GM19043 (cell line): ENCODE measurements around the gene ARHGEF17.

Source experiments
- ATAC-seq: cut with Tn5 transposase; IDR thresholded peaks from one replicate; pipeline ENCODE4 v1.9.1; 2021; ENCODE audit warnings: low read depth; ENCODE audit not compliant: unreplicated experiment

The ARHGEF17 gene

DNA sequence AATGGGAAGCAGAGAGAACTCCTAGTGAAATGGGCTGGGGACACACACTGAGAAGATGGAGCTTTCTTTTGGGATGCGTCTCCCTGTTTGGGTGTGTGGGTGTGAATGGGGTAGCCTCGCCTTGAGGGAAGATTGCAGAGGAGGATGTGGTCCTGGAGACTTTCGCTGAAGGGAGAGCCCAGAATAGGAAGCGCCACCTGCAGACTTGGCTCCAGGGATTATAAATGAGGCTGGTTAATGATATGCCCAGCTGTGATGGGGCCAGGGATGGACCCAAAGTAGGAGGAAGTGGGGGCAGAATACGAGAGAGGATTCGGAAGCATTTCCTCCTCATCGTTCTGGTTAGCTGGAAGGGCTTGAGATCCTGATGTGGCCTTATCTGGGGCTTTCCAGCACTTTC, 81.8 kb downstream of the ARHGEF17 start:
- ATAC-seq, result no peak

DNA sequence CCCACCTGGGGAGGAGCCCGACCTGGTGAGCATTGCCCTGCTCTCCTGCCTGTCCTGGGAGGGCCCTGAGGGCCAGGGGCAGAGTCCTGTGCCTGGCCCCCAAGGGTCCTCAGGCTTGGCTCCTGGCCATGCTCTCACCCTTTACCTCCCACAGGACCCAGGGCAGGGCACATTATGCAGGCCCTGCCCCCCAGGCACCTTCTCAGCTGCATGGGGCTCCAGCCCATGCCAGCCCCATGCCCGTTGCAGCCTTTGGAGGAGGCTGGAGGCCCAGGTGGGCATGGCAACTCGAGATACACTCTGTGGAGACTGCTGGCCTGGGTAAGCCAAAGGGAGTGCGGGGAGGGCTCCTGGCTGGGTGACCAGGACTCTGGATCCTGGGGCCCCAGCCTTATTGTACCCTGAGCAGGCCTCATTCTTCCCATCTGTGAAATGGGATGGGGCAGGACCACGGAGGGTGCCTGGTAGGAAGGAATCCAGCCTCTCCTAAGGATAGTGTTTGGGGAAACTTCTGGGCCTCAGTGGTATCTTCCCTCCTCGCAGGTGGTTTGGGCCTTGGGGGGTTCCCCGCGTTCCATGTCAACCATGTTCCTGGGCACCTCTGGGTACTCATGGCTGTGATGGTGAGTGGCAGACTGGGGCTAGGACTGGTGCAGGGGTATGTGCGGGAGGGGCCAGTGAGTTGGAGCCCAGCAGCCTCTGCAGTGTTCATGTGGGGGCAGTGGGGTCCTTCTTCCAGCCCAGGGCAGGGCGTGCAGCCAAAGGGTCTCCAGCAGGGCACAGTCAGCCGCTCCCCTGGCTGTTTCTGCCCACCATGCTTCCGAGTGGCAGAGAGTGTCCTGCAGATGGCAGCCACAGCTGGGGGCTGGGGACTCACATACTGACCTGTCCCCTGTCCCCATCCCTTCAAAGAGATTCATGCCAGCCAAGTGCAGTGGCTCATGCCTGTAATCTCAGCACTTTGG, 82.8 kb downstream of the ARHGEF17 start:
- no peak for ATAC-seq

DNA sequence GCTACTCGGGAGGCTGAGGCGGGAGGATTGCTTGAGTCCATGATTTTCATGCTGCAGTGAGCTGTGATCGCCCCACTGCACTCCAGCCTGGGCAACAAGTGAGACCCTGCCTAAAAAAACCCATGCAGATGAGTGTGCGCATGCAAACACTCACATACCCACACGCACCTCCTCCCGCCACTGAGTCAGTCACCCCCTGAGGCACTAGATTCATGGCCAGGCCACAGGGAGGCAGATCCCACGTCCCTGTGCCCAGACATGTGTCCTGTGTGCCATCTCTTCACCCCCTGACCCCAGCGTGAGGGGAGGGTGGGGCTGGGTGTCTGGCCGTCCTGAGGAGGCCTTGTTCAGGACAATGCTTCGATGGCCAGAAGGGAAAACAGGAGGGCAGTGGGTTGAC, 83.6 kb downstream of the ARHGEF17 start:
- no peak for ATAC-seq

DNA sequence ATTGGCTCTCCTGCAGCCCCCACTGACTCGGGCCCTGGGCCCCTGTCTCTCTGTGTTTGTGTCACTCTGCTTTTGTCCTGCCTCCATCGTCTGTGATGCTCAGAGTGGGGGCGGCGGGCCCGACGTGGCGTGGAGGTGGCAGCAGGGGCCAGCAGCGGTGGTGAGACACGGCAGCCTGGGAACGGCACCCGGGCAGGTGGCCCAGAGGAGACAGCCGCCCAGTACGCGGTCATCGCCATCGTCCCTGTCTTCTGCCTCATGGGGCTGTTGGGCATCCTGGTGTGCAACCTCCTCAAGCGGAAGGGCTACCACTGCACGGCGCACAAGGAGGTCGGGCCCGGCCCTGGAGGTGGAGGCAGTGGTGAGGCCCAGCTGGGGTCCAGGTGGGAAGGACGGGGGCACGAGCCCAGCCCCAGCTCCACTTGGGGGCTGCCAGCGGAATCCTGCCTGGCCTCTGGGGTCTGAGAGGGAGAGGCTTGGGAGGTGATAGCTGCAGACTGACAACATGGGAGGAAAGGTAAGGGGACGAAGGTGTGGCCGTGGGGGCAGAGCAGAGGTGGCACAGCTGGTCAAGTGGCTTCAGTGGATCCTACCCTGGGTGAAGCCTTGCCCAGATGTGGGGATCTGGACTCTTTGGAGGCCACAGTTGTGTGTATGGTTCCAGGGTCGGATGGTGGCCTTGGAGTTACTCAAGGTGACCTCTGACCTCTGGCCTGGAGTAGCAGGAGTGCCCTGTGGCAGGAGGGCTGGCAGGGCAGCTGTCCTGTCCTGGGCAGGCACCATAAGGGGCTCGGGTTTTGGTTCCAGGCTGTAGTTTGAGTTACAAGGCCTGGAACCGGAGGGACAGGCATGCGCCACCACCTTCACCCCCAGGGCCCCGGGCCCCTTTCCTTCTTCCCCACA, 84.3 kb downstream of the ARHGEF17 start:
- ATAC-seq, result no peak

DNA sequence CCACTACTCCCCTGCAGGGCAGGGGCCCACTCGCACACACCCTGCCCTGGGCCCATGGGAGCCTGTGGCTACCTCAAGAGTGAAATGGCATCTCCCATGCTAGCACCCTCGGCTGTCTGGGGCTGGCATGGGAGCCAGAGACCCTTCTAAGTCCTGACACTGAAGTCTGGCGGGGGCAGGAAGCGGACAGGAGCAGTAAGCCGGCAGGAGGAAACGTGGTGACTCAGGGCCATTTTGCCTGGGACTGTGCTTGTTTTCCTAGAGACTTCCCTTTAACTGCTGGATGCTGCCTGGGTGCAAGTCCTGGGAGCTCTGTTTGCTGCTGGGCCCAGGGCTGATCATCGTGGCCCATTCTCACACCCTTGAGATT, 84.9 kb downstream of the ARHGEF17 start:
- ATAC-seq, result no peak

DNA sequence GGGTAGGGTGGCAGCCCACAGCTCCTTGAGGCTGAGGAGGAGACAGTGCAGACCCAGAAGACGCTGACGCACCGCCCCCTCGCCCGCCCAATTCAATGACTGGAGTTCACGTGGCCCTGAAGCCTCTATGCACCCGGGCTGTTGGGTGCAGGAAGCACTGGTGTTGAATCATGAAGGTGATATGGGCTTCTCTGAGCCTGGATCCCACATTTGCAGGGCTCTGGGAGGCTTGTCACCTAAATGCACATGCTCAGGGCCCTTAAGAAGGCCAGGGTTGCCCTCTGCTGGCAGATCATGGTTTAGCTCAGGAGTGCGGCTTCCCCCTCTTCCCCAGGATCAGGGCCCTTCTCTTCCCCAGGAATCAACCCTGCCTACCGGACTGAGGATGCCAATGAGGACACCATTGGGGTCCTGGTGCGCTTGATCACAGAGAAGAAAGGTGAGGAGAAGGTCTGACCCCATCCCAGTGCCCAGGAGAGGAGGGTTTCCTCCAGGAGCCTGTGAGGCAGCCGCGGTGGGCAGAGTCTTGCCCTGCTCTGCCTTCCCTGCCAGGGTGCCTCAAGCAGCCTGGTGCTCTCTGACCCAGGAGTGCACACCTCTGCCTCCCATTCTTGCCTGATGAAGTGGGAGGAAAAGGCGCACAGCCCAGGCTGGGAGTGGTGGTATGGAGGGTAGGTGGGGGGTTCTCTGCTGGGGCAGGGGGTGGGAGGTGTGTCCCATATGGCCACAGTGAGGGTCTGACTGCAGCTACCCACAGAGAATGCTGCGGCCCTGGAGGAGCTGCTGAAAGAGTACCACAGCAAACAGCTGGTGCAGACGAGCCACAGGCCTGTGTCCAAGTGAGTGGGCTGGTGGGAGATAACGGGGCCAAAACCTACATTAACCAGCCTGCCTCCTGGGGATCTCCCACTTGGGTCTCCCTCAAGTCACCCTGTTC, 85.7 kb downstream of the ARHGEF17 start:
- peak; percentile 49 for ATAC-seq

DNA sequence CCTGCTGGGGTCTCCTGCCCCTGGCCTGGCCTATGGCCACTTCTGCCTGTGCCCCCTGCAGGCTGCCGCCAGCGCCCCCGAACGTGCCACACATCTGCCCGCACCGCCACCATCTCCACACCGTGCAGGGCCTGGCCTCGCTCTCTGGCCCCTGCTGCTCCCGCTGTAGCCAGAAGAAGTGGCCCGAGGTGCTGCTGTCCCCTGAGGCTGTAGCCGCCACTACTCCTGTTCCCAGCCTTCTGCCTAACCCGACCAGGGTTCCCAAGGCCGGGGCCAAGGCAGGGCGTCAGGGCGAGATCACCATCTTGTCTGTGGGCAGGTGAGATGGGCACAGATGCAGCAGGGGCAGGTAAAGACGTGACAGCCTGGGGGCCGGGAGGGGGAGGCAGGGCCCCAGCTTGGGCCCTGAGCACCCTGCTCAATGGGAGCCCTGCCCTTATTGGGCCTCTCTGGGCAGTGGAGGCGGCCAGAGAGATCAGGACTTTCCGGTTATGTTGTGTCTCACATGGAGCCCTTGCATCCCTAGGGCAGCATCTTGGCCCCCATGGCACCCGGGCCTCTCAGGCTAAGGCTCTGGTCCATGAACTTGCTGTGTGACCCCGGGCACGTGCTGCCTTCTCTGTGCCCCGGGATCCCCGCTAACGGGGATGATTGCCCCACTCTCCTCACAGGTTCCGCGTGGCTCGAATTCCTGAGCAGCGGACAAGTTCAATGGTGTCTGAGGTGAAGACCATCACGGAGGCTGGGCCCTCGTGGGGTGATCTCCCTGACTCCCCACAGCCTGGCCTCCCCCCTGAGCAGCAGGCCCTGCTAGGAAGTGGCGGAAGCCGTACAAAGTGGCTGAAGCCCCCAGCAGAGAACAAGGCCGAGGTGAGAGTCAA, 86.6 kb downstream of the ARHGEF17 start:
- ATAC-seq, result no peak

DNA sequence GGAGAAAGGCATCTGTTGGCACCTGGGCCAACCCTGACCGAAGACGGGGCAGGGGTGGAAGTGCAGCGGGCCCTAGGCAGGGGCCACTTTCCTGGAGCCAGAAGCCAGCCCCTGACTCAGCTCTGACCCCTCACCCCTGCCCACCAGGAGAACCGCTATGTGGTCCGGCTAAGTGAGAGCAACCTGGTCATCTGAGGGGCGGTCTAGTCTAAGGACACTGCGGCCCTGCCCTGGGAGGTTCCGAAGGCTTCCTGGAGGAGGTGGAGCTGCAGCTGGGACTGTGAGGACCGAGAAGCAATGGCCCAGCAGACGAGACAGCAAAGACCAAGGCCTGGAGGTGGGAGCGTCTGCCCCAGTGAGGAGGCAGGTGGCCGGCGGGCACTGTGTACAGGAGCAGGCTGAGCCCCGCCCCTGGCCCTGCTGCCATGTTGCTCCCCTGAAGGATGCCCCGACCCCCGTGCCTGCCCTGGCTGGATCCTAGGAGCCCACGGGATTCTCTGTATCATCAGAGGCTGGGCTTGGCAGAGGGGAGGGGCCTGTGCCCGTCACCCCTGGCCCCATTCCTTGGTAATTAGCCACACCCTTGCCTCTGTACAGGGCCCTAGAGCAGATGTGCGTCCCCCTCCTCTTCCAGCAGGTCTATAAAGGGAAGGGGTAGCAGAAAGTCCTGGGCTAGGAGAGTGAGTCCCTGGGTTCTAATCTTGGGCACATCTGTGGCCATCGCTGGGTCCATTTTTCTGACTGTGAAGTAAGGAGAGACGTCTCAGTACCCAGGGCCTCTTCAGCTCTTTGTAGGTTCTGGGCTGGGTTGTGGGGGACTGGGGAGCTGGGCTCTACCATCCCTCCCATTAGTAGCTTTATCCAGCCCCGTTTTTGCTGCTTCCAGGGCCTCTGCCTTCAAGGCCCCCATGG, 87.5 kb downstream of the ARHGEF17 start:
- ATAC-seq, result no peak

DNA sequence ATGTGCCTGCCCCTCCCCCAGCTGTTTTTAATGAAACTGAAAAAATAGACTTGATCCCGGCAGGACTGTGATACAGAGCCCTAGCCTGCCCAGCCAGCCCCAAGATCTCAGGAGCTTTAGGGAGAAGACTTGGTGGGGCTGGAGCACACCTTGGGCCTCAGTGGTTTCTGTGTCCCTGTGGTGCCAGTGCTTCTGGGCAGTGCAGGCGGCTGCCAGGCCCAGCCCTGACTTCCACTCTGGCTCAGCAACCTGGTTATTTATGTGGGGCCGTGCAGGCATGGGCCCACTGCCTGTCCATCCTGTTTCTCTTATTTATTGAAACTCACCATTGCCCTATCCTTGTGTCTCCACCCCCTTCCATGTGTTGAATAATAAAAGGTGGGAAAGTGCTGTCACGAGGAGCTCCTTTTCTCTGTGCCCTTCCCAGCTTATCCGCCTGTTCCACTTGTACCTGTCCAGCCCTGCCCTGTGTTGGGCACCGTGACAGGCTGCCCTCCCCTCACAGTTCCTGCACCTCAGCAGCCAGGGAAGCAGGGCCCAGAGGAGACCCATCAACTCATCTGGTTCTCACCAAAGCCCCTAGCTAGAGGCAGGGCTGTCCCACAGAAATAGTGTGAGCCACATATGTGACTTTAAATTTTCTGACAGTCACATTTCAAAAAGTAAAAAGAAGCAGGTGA, 88.3 kb downstream of the ARHGEF17 start:
- ATAC-seq, result no peak

DNA sequence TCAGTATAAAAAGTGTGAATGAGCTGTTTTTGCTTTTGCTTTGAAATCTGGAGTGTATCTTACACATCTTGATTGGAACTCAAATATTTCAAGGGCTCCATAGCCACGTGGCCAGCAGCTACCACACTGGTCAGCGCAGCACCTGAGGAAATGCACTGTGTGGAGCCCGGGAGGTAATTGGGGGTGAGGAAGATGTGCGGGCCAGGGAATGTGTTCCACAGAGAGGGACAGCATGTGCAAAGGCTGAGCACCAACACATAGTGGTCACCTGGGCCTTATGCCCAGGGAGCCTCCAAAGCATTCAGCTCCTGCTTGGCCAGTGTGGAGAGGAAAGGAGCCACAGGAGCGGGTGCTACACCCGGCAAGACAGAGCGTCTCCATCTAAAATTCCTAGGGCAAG, 88.9 kb downstream of the ARHGEF17 start:
- no peak for ATAC-seq

DNA sequence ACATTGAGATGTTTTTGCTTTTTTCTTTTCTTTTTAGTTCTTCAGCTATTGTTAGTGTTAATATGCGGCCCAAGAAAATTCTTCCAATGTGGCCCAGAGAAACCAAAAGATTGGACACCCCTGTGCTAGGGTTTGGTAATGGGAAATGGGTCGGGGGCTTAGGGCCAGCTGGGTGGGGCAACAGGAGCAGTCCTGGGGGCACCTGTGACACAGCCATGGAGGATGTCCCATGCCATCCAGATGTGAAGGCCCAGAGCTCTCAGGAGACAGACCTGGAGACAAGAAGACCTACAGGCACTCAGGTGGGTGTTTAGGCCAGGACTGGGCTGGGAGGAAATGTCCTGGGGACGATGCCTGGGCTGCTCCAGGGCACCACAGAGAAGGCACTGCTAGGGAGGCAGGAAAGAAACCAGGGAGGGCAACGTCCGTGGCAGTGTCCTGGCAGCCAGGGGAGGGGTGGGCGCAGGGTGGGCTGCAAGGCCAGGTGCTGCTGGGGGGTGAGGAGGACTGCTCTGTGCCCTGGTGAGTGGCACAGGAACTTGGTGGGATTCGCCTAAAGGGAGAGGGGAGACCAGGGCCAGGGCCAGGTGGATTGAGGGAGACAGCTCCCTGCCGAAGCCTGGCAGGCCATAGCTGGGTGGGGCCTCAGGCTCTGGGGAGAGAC, 89.5 kb downstream of the ARHGEF17 start:
- no peak for ATAC-seq

DNA sequence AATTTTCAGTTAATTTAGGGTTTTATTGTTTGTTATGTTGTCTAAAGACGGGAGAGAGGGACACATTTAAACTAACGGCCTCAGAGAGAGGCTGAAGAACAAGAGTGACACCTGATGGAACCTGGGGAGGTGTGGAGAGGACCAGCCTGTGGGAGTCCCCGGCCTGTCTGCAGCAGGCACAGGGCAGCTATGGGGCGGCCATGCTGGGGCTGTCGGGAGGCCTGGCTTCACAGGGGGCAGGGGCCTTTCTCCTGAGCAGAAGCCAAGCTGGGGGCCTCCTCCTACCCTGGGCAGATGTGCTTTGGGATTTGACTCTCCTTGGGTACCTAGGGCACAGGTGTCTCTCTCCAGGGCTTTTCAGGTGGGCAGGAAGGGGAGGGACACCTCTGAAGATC, 90.1 kb downstream of the ARHGEF17 start:
- ATAC-seq, result no peak

DNA sequence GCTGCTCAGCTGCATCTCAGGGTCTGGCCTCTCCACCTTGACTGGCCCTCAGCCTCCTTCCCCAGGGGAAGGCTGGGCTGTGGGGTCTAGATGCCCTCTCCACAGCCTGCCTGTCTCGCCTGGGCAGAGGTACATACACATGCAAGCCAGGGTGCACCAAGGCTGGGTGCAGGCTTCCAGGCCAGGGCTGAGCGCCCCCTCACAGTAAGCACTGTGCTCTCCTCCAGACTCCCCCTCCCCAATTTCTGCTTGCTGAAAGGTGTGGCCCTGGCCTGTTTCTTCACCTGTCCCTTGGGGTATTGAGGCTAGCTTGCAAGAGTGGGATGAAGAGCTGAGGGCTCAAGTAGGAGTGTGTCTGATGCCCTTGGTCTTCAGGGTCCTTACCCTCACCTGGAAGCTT, 90.6 kb downstream of the ARHGEF17 start:
- no peak for ATAC-seq

DNA sequence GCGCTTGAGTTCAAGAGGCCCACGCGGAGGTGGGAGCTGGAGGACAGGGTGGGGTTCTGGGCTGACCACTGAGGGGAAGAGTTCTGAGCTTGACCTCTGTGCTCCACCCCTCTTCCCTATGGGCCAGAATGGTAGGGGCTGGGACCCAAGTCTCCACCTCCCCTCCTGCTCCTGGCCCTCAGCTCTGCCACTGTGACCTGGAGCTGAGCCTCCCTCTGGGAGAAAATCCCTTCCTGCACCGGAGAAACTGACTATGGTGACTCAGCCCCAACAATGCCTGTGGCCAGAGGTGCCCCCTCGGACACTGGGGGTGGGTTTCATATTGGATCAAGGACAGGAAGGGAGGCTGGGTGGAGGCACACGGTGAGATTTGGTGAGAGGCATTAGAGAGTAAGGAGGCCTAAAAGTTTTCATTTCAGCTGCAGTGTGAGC, 91.1 kb downstream of the ARHGEF17 start:
- ATAC-seq, result no peak

DNA sequence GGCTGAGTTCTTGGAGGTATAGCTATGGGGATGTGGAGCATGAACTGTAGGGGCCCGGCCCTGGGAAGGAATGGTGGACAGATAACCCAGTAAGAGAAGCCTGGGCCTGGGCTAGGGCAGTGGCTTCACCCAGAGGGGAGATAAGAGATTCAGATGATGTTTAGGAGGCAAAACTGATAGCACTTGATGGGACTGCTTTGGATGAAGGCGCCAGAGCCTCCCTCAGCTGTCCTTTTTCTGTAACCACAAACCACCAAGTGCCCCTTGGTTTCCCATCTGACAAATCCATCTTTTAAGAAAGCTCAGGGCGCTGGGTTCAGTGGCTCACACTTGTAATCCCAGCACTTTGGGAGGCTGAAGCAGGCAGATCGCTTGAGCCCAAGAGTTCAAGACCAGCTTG, 91.6 kb downstream of the ARHGEF17 start:
- ATAC-seq, result no peak

DNA sequence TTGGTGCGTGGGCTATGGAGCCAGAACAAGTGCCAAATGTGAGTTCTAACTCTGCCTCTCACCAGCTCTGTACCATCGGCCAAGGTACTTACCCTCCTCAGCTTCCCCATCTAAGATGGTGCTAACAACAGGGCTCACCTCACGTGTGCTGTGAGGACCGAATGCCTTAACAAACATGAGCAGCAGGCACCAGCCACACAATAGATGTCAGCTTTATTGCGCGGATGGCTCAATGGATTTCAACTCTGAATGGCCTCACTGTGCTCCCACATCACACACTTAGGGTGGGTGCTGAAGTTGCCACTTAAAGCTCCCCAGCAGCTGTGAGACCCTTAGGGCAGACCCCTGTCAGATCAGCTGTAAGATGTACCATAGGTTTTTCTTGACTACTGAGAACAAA, 92.2 kb downstream of the ARHGEF17 start:
- no peak for ATAC-seq

DNA sequence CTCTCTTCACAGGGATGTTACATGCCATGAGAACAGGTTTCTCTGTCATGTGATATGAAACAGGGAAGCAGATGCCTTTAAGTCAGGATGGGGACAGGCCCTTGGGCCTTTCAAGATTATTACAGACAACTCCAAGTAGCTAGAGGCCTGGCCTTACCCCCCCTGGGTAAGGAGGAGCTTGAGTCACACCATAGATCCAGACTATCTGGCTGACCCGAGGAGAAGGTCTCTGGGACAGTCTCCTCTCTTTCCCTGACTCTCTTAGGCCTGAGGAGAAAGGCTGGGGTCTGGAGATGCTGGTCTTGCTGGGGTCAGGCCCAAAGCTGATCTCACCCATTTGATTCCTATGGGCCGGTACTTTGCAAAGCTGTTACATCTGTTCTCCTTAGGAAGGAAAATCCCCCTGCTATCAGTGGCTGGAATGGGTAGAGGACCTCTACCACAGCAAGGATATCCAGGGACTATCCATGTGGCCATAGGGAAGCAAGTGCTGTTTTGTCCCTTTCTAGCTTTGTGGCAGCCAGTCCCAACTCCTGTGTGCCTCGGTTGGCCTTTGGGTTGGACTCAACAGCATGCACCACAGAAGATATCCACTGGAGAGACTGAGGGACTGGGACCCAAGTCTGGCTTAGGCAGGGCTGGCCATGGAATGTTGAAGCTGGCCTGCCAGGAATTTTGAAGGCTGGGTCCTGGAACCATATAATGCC, 93.3 kb downstream of the ARHGEF17 start:
- ATAC-seq, result no peak
